ACC112 (cell line): Measurements from ENCODE around the gene DDX24.

ENCODE experiments used
- H2AFZ ChIP-seq: fragments of 200-600 bp; sonication (generic); one replicate; pipeline ENCODE4 v1.6.0; 2017; ENCODE audit warnings: antibody characterized with exemption, low read length; ENCODE audit not compliant: unreplicated experiment
- H3K27ac ChIP-seq: fragments of 200-600 bp; sonication (generic); 2 replicates; pipeline ENCODE4 v1.5.1; 2014; ENCODE audit warnings: low read depth, mild to moderate bottlenecking, antibody characterized with exemption, low read length, moderate library complexity
- H3K27me3 ChIP-seq: fragments of 200-600 bp; sonication (generic); 2 replicates; pipeline ENCODE4 v1.6.1; 2014; ENCODE audit warnings: mild to moderate bottlenecking, antibody characterized with exemption, low read length, moderate library complexity, mixed read lengths; ENCODE audit not compliant: insufficient read depth
- H3K36me3 ChIP-seq: fragments of 200-600 bp; sonication (generic); 2 replicates; pipeline ENCODE4 v1.6.1; 2016; ENCODE audit warnings: mild to moderate bottlenecking, antibody characterized with exemption, low read length, moderate library complexity, mixed read lengths; ENCODE audit not compliant: insufficient read depth
- H3K4me1 ChIP-seq: fragments of 200-600 bp; sonication (generic); one replicate; pipeline ENCODE4 v1.6.1; 2016; ENCODE audit warnings: low read length, mixed read lengths; ENCODE audit not compliant: insufficient read depth, unreplicated experiment, control insufficient read depth
- H3K4me3 ChIP-seq: fragments of 200-600 bp; sonication (generic); 2 replicates; pipeline ENCODE4 v1.5.1; 2014; ENCODE audit warnings: mild to moderate bottlenecking, low read depth, low read length
- H3K79me2 ChIP-seq: fragments of 200-600 bp; sonication (generic); one replicate; pipeline ENCODE4 v1.6.0; 2016; ENCODE audit warnings: low read length; ENCODE audit not compliant: control insufficient read depth, unreplicated experiment, insufficient read depth

DDX24 gene

GRCh38 chr14:94058674-94059138 is 22.3 kb downstream of the DDX24 start:
- Histone ChIP-seq H3K4me3 (no peak overlapping the region), H3K4me1 (peaks cover 17% of the 10 kb centered on the region), H3K79me2 (peaks cover 29% of the 10 kb centered on the region), H3K27me3 (no peaks in the 10 kb centered on the region), H3K36me3 (peaks cover 57% of the 10 kb centered on the region), H2AFZ (no peak overlapping the region), H3K27ac (no peak overlapping the region)

- no peak overlapping the region for H3K27ac ChIP-seq
- H2AFZ ChIP-seq, result no peak overlapping the region
- peaks cover 24% of the 10 kb centered on the region for H3K79me2 ChIP-seq
- no peaks in the 10 kb centered on the region for H3K27me3 ChIP-seq
- peaks cover 57% of the 10 kb centered on the region for H3K36me3 ChIP-seq
- peaks cover 12% of the 10 kb centered on the region for H3K4me1 ChIP-seq
- H3K4me3 ChIP-seq, result no peak overlapping the region
Observed at GRCh38 chr14:94058128-94058673, 22.8 kb downstream of the DDX24 start.

GRCh38 chr14:94056579-94057308 is 24.3 kb downstream of the DDX24 start:
- H3K4me1 ChIP-seq, result no peaks in the 10 kb centered on the region
- H3K36me3 ChIP-seq, result peaks cover 64% of the 10 kb centered on the region
- H3K27ac ChIP-seq, result no peak overlapping the region

GRCh38 chr14:94054936-94055335 is 26.1 kb downstream of the DDX24 start:
- Histone ChIP-seq H3K79me2 (no peaks in the 10 kb centered on the region), H3K27ac (no peak overlapping the region), H3K4me3 (no peak overlapping the region), H3K4me1 (no peaks in the 10 kb centered on the region), H3K36me3 (peaks cover 62% of the 10 kb centered on the region), H3K27me3 (no peaks in the 10 kb centered on the region), H2AFZ (no peak overlapping the region)

More at GRCh38 chr14:94056579-94057308, 24.3 kb downstream of the DDX24 start:
- Histone ChIP-seq H3K27me3 (no peaks in the 10 kb centered on the region), H3K4me3 (no peak overlapping the region), H2AFZ (no peak overlapping the region), H3K79me2 (peaks cover 11% of the 10 kb centered on the region)

- Histone ChIP-seq H3K79me2 (no peaks in the 10 kb centered on the region), H3K27ac (no peak overlapping the region), H3K36me3 (peaks cover 59% of the 10 kb centered on the region), H2AFZ (no peak overlapping the region), H3K27me3 (no peaks in the 10 kb centered on the region), H3K4me1 (no peaks in the 10 kb centered on the region), H3K4me3 (no peak overlapping the region)
Observed at GRCh38 chr14:94054401-94054800, 26.6 kb downstream of the DDX24 start.

DNA sequence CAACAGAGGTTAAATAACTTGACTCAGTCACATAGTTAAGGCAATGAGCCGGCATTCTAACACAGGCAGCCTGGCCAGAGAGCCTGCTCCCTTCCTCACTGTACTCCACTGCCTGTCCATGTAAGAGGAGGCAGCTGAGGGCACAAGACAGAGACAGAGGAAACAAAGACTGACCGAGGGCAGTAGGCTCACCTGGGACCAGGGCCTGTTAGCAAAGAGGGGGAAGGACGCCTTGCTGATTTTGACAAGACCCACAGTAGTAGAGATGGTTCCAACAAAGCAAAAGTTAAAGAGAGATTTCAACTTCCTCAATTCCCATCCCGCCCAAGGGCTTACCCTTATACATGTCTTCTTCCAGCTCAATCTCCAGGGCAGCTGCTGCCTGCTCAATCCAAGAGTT is 28.3 kb downstream of the DDX24 start:
- no peak overlapping the region for H3K27ac ChIP-seq
- H3K27me3 ChIP-seq, result no peaks in the 10 kb centered on the region
- no peaks in the 10 kb centered on the region for H3K79me2 ChIP-seq
- no peak overlapping the region for H3K4me3 ChIP-seq
- peaks cover 59% of the 10 kb centered on the region for H3K36me3 ChIP-seq
- H2AFZ ChIP-seq, result no peak overlapping the region
- no peaks in the 10 kb centered on the region for H3K4me1 ChIP-seq

DNA sequence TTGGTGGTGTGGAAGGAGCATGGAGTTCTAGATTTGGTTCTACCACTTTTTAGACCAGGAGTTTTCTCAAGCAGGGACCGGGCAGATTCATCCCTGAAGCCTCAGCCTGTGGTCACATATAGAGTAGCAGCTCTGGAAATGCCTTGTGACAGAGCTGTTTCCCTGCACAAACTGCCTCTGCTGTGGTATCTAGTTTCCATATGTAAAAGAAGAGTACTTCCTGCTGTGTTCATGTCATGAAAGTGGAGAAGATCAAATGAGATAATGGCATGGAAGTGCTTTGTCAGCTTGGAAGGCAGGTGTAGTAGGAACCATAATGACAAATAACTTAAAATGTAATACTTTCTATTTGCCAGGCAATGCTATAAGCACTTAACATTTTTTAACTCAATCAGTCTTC is 28.8 kb downstream of the DDX24 start:
- Histone ChIP-seq H3K79me2 (no peaks in the 10 kb centered on the region), H2AFZ (no peak overlapping the region), H3K27me3 (no peaks in the 10 kb centered on the region), H3K27ac (no peak overlapping the region), H3K4me3 (no peak overlapping the region), H3K4me1 (no peaks in the 10 kb centered on the region), H3K36me3 (peaks cover 58% of the 10 kb centered on the region)

GRCh38 chr14:94051779-94052178 is 29.2 kb downstream of the DDX24 start:
- Histone ChIP-seq H2AFZ (no peak overlapping the region), H3K4me1 (no peaks in the 10 kb centered on the region), H3K4me3 (no peak overlapping the region), H3K27me3 (no peaks in the 10 kb centered on the region), H3K36me3 (peaks cover 54% of the 10 kb centered on the region), H3K27ac (no peak overlapping the region), H3K79me2 (no peaks in the 10 kb centered on the region)

DNA sequence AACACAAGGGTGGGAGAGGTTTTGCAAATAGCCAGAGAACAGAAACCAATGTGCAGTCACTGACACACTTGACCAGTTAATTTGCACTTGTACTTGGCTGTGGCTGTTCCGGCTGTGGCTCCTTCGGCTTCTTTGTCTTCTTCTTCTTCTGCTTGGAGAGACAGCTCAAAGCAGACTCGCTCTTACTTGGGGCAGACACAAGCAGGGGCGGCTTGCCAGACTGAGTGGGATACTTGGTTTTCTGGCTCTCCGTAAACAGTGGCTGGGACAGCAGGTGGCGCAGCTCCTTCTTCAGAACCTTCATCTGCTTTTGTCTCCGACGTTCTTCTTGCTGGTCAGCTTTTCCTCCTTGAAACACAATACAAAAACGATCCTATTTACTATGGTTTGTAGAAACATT is 29.9 kb downstream of the DDX24 start:
- Histone ChIP-seq H3K4me1 (no peaks in the 10 kb centered on the region), H3K27ac (no peak overlapping the region), H3K4me3 (no peak overlapping the region), H3K27me3 (no peaks in the 10 kb centered on the region), H3K79me2 (no peaks in the 10 kb centered on the region), H2AFZ (no peak overlapping the region), H3K36me3 (peaks cover 52% of the 10 kb centered on the region)

DNA sequence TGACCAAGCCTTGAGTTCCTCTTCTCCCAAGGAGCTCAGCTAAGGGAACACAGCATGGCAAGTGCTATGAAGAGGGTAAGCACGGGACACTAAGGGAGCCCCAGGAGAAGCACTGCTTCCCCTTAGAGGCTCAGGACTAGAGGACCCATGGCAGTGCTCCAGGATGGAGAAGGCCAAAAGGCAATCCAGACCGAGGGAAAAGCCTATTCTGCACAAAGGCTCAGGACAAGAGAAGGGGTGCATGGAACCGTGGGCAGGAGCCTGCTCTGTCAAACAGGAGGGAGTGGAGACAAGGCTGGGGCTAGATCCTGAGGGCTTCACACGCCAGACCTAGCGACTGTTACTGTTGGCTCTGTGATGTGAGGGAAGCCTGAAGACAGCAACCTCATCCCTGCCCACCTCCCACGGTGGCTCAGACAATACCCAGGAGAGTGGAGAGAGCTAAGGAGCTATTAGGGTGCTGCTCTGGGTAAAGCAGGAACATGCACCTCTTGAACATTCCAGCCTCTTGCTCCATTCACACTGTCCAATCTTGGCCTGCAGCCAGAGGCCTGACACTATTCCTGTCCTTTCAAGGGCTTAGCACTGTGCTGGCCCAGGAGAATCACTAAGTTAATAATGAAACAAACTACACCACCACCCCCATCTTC is 30.6 kb downstream of the DDX24 start:
- Histone ChIP-seq H3K4me3 (no peak overlapping the region), H3K27ac (no peak overlapping the region), H2AFZ (no peak overlapping the region), H3K27me3 (no peaks in the 10 kb centered on the region), H3K36me3 (peaks cover 52% of the 10 kb centered on the region), H3K4me1 (no peaks in the 10 kb centered on the region), H3K79me2 (no peaks in the 10 kb centered on the region)

GRCh38 chr14:94049625-94050023 is 31.4 kb downstream of the DDX24 start:
- Histone ChIP-seq H3K27me3 (no peaks in the 10 kb centered on the region), H3K36me3 (peaks cover 48% of the 10 kb centered on the region), H3K27ac (no peak overlapping the region), H3K79me2 (no peaks in the 10 kb centered on the region), H3K4me3 (no peak overlapping the region), H2AFZ (no peak overlapping the region), H3K4me1 (no peaks in the 10 kb centered on the region)
